ENCODE measurements around the gene COL9A3. TPM values are rescaled to one million over a fixed set of nuclear protein-coding genes. Genes with fewer than 3 reads are reported as not detected.

The COL9A3 gene
- total RNA-seq, 1 experiment from 2014 or later, result 8.5 TPM

DNA sequence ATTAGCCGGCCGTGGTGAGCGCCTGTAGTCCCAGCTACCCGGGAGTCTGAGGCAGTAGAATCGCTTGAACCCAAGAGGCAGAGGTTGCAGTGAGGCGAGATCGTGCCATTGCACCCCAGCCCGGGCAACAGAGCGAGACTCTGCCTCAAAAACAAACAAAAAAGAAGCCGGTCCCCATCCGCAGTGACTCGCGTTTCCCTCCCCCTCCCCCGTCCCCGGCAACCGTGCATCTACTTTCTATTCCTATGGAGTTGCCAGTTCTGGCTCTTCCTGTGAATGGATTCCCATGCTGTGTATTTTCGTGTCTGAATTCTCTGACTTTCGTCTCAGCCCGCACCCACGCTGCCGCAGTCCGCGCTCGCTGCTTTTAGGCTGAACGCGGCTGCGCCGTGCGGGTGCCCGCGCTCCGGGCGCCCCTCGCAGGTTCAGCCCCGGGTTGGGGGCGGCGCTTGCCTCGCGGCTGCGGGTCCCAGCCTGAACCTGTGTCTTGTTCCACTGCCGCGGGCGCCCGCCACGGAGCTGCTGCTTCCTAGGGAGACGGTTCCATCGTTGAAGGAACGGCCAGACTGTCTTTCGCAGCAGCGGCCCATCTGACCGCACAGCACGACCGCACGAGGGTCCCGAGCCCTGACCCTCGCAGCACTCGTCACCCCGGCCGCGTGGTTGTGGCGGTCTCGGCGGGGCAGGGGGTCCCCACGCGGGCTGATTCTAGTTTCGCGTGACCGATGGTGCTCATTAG lies 21.7 kb upstream of the COL9A3 start:
- no peaks in the 10 kb centered on the region for H3K9me3 ChIP-seq (ENCODE audit: insufficient read depth, low read depth)
- intact Hi-C loops (cut with micrococcal nuclease; ENCODE audit: unreplicated experiment), result no loop called here
- no TSS peak for BruUV-seq (replicated peaks)
- DNase-seq, result peak; percentile 50 to 62
- peaks cover 52% of the 10 kb centered on the region for H3F3A ChIP-seq (ENCODE audit: insufficient read depth, low read depth)
- H3K4me1 ChIP-seq (replicated peaks; ENCODE audit: insufficient read depth), result peaks cover 29% of the 10 kb centered on the region
- peaks cover 11% of the 10 kb centered on the region for H3K79me2 ChIP-seq (ENCODE audit: low read depth)
- peak overlapping the region; percentile 95 for H2AFZ ChIP-seq
- peak overlapping the region; percentile 80 for H3K4me2 ChIP-seq
- H3K9me2 ChIP-seq (ENCODE audit: insufficient read depth), result no peaks in the 10 kb centered on the region
- TF ChIP-seq, protein P1, sequence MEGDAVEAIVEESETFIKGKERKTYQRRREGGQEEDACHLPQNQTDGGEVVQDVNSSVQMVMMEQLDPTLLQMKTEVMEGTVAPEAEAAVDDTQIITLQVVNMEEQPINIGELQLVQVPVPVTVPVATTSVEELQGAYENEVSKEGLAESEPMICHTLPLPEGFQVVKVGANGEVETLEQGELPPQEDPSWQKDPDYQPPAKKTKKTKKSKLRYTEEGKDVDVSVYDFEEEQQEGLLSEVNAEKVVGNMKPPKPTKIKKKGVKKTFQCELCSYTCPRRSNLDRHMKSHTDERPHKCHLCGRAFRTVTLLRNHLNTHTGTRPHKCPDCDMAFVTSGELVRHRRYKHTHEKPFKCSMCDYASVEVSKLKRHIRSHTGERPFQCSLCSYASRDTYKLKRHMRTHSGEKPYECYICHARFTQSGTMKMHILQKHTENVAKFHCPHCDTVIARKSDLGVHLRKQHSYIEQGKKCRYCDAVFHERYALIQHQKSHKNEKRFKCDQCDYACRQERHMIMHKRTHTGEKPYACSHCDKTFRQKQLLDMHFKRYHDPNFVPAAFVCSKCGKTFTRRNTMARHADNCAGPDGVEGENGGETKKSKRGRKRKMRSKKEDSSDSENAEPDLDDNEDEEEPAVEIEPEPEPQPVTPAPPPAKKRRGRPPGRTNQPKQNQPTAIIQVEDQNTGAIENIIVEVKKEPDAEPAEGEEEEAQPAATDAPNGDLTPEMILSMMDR (conservative IDR thresholded peaks at IDR 0.05), result no peak
- TF ChIP-seq EZH2 (IDR thresholded peaks at IDR 0.05; ENCODE audit: low read depth), result no peak
- ChIA-PET POLR2A (ENCODE audit: unreplicated experiment) (no interaction called here), CTCF (interaction anchor here (1.1 kb wide), 1 partner anchor 91 kb away, joined by 8 read pairs; no protein-coding TSS in a partner anchor)
- peak overlapping the region; percentile 85 for H3K4me3 ChIP-seq
- H3K36me3 ChIP-seq (ENCODE audit: low read depth), result 0 out of 2 replicates have a peak, but pooled peaks cover 7% of the 10 kb centered on the region
- peaks cover 12% of the 10 kb centered on the region for H4K20me1 ChIP-seq (ENCODE audit: insufficient read depth)
- H3K27ac ChIP-seq, result peak overlapping the region; percentile 51
- H3K27me3 ChIP-seq (ENCODE audit: insufficient read depth, low read depth), result no peaks in the 10 kb centered on the region

DNA sequence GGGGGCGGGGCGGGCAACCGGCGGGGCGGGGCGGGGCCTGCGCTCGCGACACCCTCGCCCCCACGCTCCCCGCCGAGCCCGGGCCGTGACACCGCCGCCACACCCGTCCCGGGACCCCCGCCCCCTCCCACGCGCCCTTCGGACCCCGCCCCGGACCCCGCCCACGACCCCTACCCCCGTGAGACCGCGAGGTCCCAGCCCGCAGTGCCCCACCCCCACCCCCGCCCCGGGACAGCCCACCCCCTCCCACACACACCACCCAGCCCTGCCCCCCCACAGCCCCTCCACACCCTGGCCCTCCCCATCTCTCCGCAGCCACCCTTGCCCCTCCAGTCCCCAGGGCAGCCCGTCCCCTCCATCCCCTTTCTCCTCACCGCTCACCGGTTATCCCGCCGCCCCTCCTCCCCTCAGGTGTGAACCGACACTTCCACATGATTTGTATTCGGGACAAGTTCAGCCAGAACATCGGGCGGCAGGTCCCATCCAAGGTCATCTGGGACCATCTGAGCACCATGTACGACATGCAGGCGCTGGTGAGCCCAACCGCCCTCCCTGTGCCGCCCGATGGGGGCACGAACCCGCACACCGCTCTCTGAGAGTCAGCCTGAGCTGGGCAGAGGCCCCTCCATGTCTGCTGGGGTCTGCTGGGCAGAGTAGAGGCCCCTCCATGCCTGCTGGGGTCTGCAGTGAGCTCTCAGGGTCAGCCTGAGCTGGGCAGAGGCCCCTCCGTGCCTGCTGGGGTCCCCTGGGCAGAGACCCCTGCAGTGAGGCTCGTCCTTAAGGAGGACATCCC lies 20.0 kb upstream of the COL9A3 start:
- Histone ChIP-seq H3F3A (ENCODE audit: insufficient read depth, low read depth) (peaks cover 60% of the 10 kb centered on the region), H3K79me2 (ENCODE audit: low read depth) (peaks cover 11% of the 10 kb centered on the region), H3K36me3 (ENCODE audit: low read depth) (0 out of 2 replicates have a peak, but pooled peaks cover 13% of the 10 kb centered on the region), H3K4me2 (peak overlapping the region; percentile 94), H4K20me1 (ENCODE audit: insufficient read depth) (peaks cover 14% of the 10 kb centered on the region), H3K9me3 (ENCODE audit: insufficient read depth, low read depth) (no peaks in the 10 kb centered on the region), H3K4me1 (replicated peaks; ENCODE audit: insufficient read depth) (peaks cover 23% of the 10 kb centered on the region), H2AFZ (no peak overlapping the region), H3K9me2 (ENCODE audit: insufficient read depth) (no peaks in the 10 kb centered on the region), H3K27me3 (ENCODE audit: insufficient read depth, low read depth) (no peaks in the 10 kb centered on the region), H3K4me3 (peak overlapping the region; percentile 85), H3K27ac (no peak overlapping the region)
- DNase-seq, result no peak
- TSS peak; percentile 13 for BruUV-seq (replicated peaks)
- POLR2A ChIA-PET (ENCODE audit: unreplicated experiment), result interaction anchor here (0.7 kb wide), 1 partner anchor 673 kb away, joined by 4 read pairs; no protein-coding TSS in a partner anchor
- intact Hi-C loops (cut with micrococcal nuclease; ENCODE audit: unreplicated experiment), result no loop called here
- TF ChIP-seq EZH2 (IDR thresholded peaks at IDR 0.05; ENCODE audit: low read depth), result no peak
- TF ChIP-seq, protein P1 (conservative IDR thresholded peaks at IDR 0.05), result no peak
- CTCF ChIA-PET, result interaction anchor here (0.7 to 1.2 kb wide), 3 partner anchors 8 to 93 kb away, joined by 3 to 4 read pairs (median 3); no protein-coding TSS in a partner anchor

DNA sequence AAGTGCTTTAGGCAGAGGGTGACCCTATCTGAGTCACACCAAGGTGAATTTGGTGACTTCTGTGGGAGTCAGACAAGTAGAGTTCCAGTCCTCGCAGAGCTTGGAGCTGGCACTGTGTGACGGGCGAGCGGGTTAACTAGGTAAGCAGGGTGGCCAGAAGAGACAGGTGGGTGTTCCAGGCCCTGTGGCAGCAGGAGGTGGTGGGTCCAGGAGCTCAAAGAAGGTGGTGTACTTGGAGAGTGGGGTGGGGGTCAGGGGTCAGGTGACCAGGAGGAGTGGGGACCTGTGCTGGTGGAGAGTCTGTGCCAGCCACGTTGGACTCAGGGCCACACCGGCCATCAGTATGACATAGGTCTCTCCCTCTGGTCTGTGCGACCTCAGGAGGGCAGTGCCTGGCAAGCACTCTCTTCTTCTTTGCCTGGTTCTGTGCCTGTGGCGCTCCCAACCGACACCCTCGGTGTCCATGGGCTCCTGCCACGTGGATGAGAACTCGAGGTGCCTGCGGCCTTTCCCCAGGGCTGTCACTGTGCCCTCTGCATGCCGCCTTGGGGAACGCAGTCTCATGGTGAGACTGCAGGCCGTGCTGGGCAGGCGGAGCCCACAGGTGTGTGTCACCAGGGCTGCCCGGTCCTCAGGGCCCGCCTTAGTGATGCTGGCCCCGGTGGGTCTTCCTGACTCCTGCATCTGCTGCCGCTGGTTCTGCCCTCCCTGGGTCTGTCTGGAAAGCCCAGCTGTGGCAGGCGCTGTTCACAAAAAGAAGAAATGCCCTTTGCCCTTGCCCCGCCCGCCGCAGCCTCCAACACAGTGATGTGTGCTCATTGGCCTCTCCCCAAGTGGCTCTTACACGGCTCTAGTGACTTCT lies 18.9 kb upstream of the COL9A3 start:
- Histone ChIP-seq H3K27me3 (ENCODE audit: insufficient read depth, low read depth) (no peaks in the 10 kb centered on the region), H3K4me1 (replicated peaks; ENCODE audit: insufficient read depth) (peaks cover 14% of the 10 kb centered on the region), H3K79me2 (ENCODE audit: low read depth) (peaks cover 11% of the 10 kb centered on the region), H3K27ac (no peak overlapping the region), H3K36me3 (ENCODE audit: low read depth) (0 out of 2 replicates have a peak, but pooled peaks cover 13% of the 10 kb centered on the region), H3F3A (ENCODE audit: insufficient read depth, low read depth) (peaks cover 52% of the 10 kb centered on the region), H3K9me2 (ENCODE audit: insufficient read depth) (no peaks in the 10 kb centered on the region), H2AFZ (no peak overlapping the region), H3K4me2 (peak overlapping the region; percentile 94), H3K4me3 (no peak overlapping the region), H3K9me3 (ENCODE audit: insufficient read depth, low read depth) (no peaks in the 10 kb centered on the region), H4K20me1 (ENCODE audit: insufficient read depth) (peaks cover 14% of the 10 kb centered on the region)
- intact Hi-C loops (cut with micrococcal nuclease; ENCODE audit: unreplicated experiment), result no loop called here
- ChIA-PET POLR2A (ENCODE audit: unreplicated experiment) (no interaction called here), CTCF (interaction anchor here (0.7 kb wide), 1 partner anchor 22 kb away, joined by 4 read pairs; no protein-coding TSS in a partner anchor)
- no peak for DNase-seq
- no peak for TF ChIP-seq EZH2 (IDR thresholded peaks at IDR 0.05; ENCODE audit: low read depth)
- TF ChIP-seq, protein P1 (conservative IDR thresholded peaks at IDR 0.05), result no peak
- no TSS peak for BruUV-seq (replicated peaks)

Data from PC-9 (cell line).